BLaER1 (cell line): Measurements from ENCODE around the gene IMP3.

Experiments used
- H3K27ac ChIP-seq: shearing (Covaris generic); formaldehyde crosslinking; 2 replicates; pipeline ENCODE4 v1.8.1; 2022
- H3K27me3 ChIP-seq: shearing (Covaris generic); formaldehyde crosslinking; 2 replicates; pipeline ENCODE4 v1.8.1; 2022
- H3K36me3 ChIP-seq: shearing (Covaris generic); formaldehyde crosslinking; 2 replicates; pipeline ENCODE4 v1.8.1; 2022
- H3K4me1 ChIP-seq: shearing (Covaris generic); formaldehyde crosslinking; 2 replicates; pipeline ENCODE4 v1.8.1; 2022
- H3K4me2 ChIP-seq: shearing (Covaris generic); formaldehyde crosslinking; 2 replicates; pipeline ENCODE4 v1.8.1; 2022
- H3K4me3 ChIP-seq: shearing (Covaris generic); formaldehyde crosslinking; 2 replicates; pipeline ENCODE4 v1.8.1; 2022
- H3K9ac ChIP-seq: shearing (Covaris generic); formaldehyde crosslinking; 2 replicates; pipeline ENCODE4 v1.8.1; 2022
- H3K9me3 ChIP-seq: shearing (Covaris generic); formaldehyde crosslinking; 2 replicates; pipeline ENCODE4 v1.8.1; 2022
- H4K20me1 ChIP-seq: shearing (Covaris generic); formaldehyde crosslinking; 2 replicates; pipeline ENCODE4 v1.8.1; 2022
- Cebpa-rat ChIP-seq: shearing (Covaris generic); IDR thresholded peaks from 2 replicates; pipeline ENCODE4 v1.8.1; 2022

The IMP3 gene

DNA sequence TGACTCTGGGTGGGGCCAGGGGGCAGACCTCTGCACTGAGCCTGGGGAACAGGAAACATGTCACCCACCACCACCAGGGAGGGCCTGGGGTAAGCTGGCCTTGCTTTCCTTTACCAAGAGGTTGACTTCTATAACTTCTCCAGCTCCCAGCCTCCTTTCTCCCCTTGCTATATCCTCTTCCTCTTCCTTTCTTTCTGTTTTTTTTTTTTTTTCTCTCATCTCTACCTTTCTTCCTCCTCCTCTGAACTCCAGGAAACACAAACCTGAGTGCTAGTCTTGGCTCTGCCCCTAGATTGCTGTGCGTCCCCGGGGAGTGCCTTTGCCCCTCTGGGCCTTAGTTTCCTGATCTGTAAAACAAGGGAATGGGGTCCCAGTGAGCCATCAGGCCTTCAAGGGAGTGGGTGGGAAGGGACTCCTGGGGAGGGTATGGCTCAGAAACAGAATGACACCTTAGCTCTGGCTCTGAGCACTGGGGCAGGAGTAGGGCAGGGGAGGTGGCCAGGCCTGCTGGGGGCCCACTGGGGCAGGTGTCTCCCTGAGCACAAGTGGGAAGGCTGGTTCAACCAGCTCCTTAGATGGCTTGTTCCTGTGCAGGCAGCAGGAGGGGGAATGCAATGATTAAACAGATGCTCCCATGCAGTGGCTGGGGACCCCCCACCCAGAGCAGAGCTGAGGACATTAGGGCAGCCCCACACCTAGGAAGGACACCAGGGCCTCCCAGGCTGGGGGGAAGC, 12.0 kb upstream of the IMP3 start:
- peaks cover 40% of the 10 kb centered on the region for H3K36me3 ChIP-seq
- peaks cover 56% of the 10 kb centered on the region for H3K4me1 ChIP-seq
- no peaks in the 10 kb centered on the region for H3K27me3 ChIP-seq
- H3K4me3 ChIP-seq = peak overlapping the region; percentile 24
- no peak for TF ChIP-seq Cebpa-rat
- H3K4me2 ChIP-seq = peak overlapping the region; percentile 89
- peak overlapping the region; percentile 62; the same call in 1 of the 2 replicates for H3K9ac ChIP-seq
- H3K27ac ChIP-seq = peak overlapping the region; percentile 52
- no peaks in the 10 kb centered on the region for H3K9me3 ChIP-seq
- H4K20me1 ChIP-seq = peaks cover 71% of the 10 kb centered on the region

DNA sequence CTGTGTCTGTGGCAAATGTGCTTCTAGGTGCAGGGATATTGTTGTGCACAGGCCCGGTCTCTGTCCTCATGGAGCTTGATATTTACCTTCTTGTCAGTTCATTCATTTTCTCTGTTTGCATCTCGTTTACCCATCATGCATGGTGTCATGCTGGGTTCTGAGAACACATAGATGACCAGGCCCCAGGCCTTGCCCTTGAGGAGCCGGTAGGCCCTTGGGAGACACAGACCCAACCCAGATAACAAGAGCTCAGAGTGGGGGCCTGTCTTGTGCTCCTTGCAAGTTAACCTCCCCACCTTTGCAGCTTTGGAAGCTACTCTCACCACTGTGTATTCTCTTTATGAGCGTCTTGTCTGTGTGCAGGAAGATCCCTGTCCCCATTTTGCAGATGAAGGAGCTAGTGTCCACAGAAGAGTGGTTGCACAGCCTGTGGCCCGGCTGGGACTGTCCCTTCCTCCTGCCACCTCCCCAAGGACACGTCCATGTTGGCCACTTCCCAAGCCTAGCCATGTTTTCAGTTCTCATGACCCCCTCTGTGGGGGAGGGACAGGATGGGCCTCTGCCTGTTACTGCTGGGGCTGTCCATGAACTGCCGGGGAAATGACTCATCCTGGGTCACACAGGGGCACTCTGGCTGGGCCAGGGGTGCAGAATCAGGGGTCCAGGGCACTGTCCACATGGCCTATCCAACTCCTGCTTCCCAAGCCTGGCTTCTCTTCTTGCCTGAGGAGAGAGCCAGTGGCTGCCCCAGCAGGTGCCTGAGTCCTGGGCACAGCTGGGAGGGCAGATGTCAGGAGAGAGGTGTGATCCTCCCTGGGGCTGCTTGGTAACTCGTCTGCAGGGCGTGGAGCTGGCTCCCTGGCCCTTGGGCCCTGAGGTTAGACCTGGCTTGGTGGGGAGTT, 11.1 kb upstream of the IMP3 start:
- Histone ChIP-seq H3K4me1 (peaks cover 64% of the 10 kb centered on the region), H3K4me3 (peak overlapping the region; percentile 24), H4K20me1 (peaks cover 63% of the 10 kb centered on the region), H3K4me2 (peak overlapping the region; percentile 89), H3K27ac (peak overlapping the region; percentile 52; the same call in 1 of the 2 replicates), H3K9me3 (no peaks in the 10 kb centered on the region), H3K9ac (peak overlapping the region; percentile 62; the same call in 1 of the 2 replicates), H3K27me3 (no peaks in the 10 kb centered on the region), H3K36me3 (peaks cover 32% of the 10 kb centered on the region; the same call in 1 of the 2 replicates)
- no peak for TF ChIP-seq Cebpa-rat

DNA sequence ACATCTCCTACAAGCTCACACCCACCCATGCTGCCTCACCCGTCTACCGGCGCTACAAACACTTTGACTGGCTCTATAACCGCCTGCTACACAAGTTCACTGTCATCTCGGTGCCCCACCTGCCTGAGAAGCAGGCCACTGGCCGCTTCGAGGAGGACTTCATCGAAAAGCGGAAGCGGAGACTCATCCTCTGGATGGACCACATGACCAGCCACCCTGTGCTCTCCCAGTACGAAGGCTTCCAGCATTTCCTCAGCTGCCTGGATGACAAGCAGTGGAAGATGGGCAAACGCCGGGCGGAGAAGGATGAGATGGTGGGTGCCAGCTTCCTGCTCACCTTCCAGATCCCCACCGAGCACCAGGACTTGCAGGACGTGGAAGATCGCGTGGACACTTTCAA, 9.8 kb upstream of the IMP3 start:
- Histone ChIP-seq H4K20me1 (peaks cover 50% of the 10 kb centered on the region), H3K4me2 (peak overlapping the region; percentile 89), H3K27ac (no peak overlapping the region), H3K4me1 (peaks cover 75% of the 10 kb centered on the region), H3K27me3 (no peaks in the 10 kb centered on the region), H3K9me3 (no peaks in the 10 kb centered on the region), H3K36me3 (peaks cover 21% of the 10 kb centered on the region; the same call in 1 of the 2 replicates), H3K9ac (no peak overlapping the region), H3K4me3 (no peak overlapping the region)
- no peak for TF ChIP-seq Cebpa-rat

DNA sequence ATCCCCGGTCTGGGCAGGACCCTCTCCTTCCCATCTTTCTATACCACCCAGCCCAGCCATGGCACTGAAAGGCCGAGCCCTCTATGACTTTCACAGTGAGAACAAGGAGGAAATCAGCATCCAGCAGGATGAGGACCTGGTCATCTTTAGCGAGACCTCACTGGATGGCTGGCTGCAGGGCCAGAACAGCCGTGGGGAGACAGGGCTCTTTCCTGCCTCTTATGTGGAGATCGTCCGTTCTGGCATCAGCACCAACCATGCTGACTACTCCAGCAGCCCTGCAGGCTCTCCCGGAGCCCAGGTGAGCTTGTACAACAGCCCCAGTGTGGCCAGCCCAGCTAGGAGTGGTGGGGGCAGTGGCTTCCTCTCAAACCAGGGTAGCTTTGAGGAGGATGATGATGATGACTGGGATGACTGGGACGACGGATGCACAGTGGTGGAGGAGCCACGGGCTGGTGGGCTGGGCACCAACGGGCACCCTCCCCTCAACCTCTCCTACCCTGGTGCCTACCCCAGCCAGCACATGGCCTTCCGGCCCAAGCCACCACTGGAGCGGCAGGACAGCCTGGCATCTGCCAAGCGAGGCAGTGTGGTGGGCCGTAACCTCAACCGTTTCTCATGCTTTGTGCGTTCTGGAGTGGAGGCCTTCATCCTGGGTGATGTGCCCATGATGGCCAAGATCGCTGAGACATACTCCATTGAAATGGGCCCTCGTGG, 9.2 kb upstream of the IMP3 start:
- Histone ChIP-seq H3K9me3 (no peaks in the 10 kb centered on the region), H3K36me3 (peaks cover 15% of the 10 kb centered on the region; the same call in 1 of the 2 replicates), H4K20me1 (peaks cover 43% of the 10 kb centered on the region), H3K27ac (no peak overlapping the region), H3K27me3 (no peaks in the 10 kb centered on the region), H3K9ac (peak overlapping the region; percentile 83), H3K4me3 (peak overlapping the region; percentile 89), H3K4me1 (peaks cover 75% of the 10 kb centered on the region), H3K4me2 (peak overlapping the region; percentile 89)
- no peak for TF ChIP-seq Cebpa-rat

DNA sequence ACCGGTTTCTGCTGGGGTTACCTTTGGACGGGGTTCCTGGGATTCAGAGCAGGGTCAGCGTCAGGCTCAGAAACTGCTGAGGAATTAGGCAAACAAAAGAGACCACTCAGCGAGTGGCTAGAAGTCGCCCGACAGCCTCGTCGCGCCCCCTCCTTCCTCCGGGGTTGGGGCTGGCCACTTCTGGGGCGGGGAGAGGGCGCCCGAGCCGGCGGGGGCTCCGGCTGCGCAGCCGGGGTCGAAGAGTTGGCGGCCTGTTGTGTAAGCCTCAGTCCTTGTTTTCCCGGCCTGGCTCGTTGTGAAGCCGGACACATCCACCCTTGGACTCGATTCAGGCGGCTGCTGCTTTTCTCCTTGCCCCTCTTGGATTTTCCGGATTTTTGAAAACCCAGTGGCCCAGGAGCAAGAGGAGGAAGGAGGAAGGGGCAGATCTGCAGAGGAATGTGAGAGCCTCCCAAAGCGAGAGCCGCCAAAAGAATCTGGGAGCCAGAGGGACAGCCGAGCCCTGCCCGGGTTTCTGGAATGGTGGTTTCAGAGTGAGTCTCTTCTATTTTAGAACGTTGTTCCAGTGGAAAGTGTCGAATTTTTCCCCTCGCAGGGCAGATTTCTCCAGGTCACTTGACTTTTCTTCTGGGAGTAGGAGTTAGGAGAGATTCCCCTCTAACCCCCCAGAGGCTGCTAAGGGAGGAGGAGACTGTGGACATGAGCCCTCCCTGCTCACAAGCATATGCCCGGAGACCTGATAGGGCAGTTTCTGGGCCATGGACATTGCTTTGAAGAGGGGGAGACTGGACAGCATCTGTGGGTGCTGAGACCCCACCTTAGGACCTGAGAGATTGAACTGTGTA, 8.4 kb upstream of the IMP3 start:
- Histone ChIP-seq H3K36me3 (peaks cover 12% of the 10 kb centered on the region; the same call in 1 of the 2 replicates), H3K9ac (peak overlapping the region; percentile 83), H3K27ac (peak overlapping the region; percentile 80), H3K9me3 (no peaks in the 10 kb centered on the region), H3K27me3 (no peaks in the 10 kb centered on the region), H3K4me3 (peak overlapping the region; percentile 89), H3K4me2 (peak overlapping the region; percentile 89), H3K4me1 (peaks cover 72% of the 10 kb centered on the region), H4K20me1 (peaks cover 35% of the 10 kb centered on the region)
- no peak for TF ChIP-seq Cebpa-rat

DNA sequence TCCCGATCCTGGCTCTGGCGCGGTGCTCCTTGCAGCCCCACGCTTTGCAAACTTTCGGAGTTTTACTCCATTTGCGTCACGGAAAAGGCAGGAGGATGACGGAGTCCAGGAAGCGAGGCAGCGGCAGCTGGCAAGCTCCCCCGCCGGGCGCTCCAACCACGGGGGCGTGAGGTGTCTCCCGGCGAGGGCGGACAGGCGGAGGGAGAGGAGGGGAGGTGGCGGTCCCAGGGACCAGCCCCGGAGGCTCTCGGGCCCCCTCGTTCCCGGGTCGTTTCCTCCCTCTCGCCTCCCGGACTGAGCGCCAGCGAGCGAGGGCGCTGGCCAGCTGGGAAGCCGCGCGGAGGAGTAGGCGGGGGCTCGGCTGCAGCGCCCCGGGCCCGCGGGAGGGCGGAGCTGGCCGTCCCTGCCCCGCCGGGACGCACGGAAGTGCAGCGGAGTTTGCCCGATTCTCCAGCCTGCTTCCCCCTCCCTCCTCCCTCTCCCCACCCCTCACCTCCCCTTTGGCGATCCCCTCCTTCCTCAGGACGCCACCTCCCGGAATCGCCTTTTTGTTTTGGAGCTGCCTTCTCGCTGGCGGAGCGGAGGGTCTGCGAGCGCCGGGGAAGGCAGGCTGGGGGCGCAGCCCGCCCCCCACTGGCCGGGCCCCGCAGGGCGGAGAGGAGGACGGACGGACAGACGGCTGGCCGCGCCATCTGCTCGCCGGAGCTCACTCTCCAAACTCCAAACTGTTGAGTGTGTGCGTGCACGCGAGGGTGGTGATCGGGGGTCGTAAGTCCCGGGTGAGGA, 7.5 kb upstream of the IMP3 start, which contains the start of gene SNX33:
Gene SNX33 (plus strand): TSS at position 543 of the 786 bp plus-strand sequence. CDS start 1,191 bp downstream, outside the sequence.
- Histone ChIP-seq H3K4me3 (peak within 1 kb of the TSS; percentile 89), H3K4me2 (peak within 1 kb of the TSS; percentile 89), H3K27ac (peak within 1 kb of the TSS; percentile 80), H3K36me3 (peaks cover 8% of the 10 kb centered on the region; the same call in 1 of the 2 replicates), H3K27me3 (no peaks in the 10 kb centered on the region), H3K9ac (peak within 1 kb of the TSS; percentile 83), H3K4me1 (peaks cover 66% of the 10 kb centered on the region), H4K20me1 (peaks cover 27% of the 10 kb centered on the region), H3K9me3 (no peaks in the 10 kb centered on the region)
- TF ChIP-seq Cebpa-rat = no peak

DNA sequence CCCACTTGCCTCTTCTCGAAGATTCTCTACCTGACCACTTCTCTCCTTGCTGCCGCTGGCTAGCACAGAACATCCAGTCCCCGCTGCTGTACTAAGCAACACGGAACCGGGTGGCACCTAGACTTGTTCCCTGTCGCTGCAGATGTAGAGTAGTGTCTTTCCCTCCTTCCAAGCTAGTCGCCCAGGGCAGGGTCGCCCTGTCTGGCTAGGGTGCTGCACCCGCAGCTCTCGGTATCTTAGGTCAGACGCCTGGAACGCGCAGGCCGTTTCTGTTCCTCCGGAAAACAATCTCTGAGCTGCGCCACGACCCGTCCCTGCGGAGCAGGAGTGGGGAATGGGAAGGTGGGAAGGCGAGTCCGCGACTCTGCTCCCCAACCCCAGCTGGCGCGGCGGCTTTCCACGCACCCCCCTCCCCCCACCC, 6.9 kb upstream of the IMP3 start:
- H3K4me3 ChIP-seq = peak overlapping the region; percentile 89
- H3K4me1 ChIP-seq = peaks cover 66% of the 10 kb centered on the region
- H3K27me3 ChIP-seq = no peaks in the 10 kb centered on the region
- peak overlapping the region; percentile 89 for H3K4me2 ChIP-seq
- H4K20me1 ChIP-seq = peaks cover 21% of the 10 kb centered on the region
- H3K27ac ChIP-seq = peak overlapping the region; percentile 80
- TF ChIP-seq Cebpa-rat = no peak
- H3K36me3 ChIP-seq = peaks cover 8% of the 10 kb centered on the region; the same call in 1 of the 2 replicates
- peak overlapping the region; percentile 83 for H3K9ac ChIP-seq
- H3K9me3 ChIP-seq = no peaks in the 10 kb centered on the region
